Mucosa of rectum (tissue), 2 donors: Measurements from ENCODE around the gene PRKCA.

ENCODE experiments used
- H3K27ac ChIP-seq, 2 donors: one replicate each; pipeline ENCODE4 v1.7.0; 2013; ENCODE audit warnings: inconsistent platforms in 2 of 2, low read depth in 2 of 2, low read length in 2 of 2
- H3K27me3 ChIP-seq, 2 donors: one replicate each; pipeline ENCODE4 v1.7.0; 2013; ENCODE audit warnings: low read length in 2 of 2; ENCODE audit not compliant: control insufficient read depth in 2 of 2, insufficient read depth in 2 of 2
- H3K36me3 ChIP-seq, 2 donors: one replicate each; pipeline ENCODE4 v1.7.0; 2013; ENCODE audit warnings: low read length in 2 of 2; ENCODE audit not compliant: control insufficient read depth in 2 of 2, insufficient read depth in 2 of 2
- H3K4me1 ChIP-seq, 2 donors: one replicate each; pipeline ENCODE4 v1.7.0; 2013; ENCODE audit warnings: low read length in 2 of 2, mild to moderate bottlenecking in 1 of 2; ENCODE audit not compliant: control insufficient read depth in 2 of 2, insufficient read depth in 2 of 2
- H3K4me3 ChIP-seq, 2 donors: one replicate each; pipeline ENCODE4 v1.7.0; 2013; ENCODE audit warnings: low read length in 2 of 2
- H3K9ac ChIP-seq, 2 donors: one replicate each; pipeline ENCODE4 v1.7.0; 2013; ENCODE audit warnings: low read length in 2 of 2, low read depth in 1 of 2, mild to moderate bottlenecking in 1 of 2
- H3K9me3 ChIP-seq, 2 donors: one replicate each; pipeline ENCODE4 v1.7.0; 2013; ENCODE audit warnings: low read length in 2 of 2; ENCODE audit not compliant: control insufficient read depth in 2 of 2
- donor health status: healthy.
- donor health status: Normal muscosa, but diverticular disease.

Gene PRKCA

DNA sequence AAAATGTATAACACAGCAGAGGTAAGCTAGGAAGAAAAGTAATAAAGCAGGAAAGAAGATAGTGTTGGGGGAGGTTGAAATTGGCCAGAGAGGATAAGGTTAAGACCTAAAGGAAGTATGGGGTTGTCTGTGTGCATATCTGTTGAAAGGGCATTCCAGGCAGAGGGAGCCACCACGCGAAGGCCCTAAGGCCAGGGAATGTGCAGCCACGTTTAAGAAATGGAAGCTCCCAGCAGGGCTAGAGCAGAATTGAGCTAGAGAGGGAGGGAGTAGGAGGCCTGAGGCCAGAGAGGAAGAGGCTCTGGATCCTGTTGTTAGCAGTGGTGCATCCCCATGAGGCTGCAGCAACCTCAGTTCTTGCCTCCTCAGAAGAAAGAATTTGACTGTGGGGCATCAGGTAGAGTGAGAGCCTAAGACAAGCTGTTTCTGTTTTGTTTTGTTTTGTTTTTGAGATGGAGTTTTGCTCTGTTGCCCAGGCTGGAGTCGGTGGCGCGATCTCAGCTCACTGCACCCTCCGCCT lies 473.5 kb downstream of the PRKCA start:
- Histone ChIP-seq H3K9me3 (no peaks in the 10 kb centered on the region), H3K27me3 (no peaks in the 10 kb centered on the region), H3K27ac (no peak overlapping the region), H3K4me1 (no peaks in the 10 kb centered on the region), H3K36me3 (peaks cover 11 to 17% of the 10 kb centered on the region in 2 donors), H3K9ac (no peak overlapping the region), H3K4me3 (no peak overlapping the region)

DNA sequence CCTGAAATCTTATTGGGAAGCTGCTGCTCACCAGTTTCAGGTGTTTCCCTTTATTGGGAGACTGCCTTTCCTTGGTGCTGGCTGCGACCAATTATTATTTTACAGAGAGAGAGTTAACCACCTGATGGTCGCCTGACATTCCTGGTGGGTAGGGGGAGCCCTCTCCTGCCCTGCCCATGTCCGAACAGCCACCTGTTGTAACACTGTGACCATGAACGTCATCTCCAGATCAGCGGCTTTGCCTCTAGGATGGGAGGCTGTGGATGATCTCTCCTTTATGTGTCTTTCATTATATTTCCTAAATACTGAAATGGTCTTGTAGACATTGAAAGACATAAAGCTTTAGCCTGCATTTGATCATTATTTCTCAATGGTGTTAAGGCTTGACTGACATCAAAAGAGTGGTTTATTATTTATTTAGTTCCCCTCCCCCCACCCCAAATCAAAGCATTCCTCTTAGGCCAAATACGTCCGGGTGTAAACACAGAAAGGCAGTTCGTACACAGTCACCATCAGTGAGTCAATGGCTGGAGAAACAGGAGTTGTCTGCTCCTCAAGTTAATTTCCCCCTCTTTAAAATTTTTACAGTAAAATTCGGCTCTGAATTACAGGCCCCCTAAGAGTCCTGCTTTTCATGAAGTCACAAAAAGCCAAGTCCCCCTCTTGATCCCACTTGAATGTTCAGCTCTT lies 474.7 kb downstream of the PRKCA start:
- Histone ChIP-seq H3K36me3 (peaks cover 11 to 17% of the 10 kb centered on the region in 2 donors), H3K4me3 (no peak overlapping the region), H3K4me1 (no peaks in the 10 kb centered on the region), H3K9ac (no peak overlapping the region), H3K9me3 (no peaks in the 10 kb centered on the region), H3K27ac (no peak overlapping the region), H3K27me3 (no peaks in the 10 kb centered on the region)

DNA sequence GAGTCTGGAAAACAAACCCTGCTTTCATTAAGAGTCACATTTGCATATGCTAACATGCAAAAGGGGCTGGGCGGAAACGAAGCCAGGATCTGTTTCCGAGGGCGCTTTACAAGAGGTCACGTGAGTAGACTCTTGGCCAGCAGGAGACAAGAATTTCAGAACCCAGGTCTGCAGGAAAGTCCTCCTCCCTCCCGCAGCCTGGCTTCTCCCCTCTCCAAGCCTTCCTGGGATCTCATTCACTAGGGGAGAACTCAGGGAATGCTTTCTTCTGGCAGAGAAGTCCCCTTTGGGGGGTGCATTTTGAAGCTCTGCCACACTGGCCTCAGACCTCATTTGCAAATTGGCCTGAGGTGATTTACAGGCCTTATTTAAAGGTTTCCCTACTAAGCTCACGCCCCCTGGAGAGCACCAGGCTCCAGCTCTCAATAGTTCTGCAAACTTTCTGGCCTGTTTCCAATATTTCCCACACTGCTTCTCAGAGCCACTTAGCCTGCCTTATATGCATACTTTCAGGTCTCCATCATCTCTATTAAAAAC lies 475.3 kb downstream of the PRKCA start:
- Histone ChIP-seq H3K36me3 (peaks cover 11 to 17% of the 10 kb centered on the region in 2 donors), H3K4me1 (no peaks in the 10 kb centered on the region), H3K4me3 (no peak overlapping the region), H3K9ac (no peak overlapping the region), H3K27me3 (no peaks in the 10 kb centered on the region), H3K27ac (no peak overlapping the region), H3K9me3 (no peaks in the 10 kb centered on the region)

DNA sequence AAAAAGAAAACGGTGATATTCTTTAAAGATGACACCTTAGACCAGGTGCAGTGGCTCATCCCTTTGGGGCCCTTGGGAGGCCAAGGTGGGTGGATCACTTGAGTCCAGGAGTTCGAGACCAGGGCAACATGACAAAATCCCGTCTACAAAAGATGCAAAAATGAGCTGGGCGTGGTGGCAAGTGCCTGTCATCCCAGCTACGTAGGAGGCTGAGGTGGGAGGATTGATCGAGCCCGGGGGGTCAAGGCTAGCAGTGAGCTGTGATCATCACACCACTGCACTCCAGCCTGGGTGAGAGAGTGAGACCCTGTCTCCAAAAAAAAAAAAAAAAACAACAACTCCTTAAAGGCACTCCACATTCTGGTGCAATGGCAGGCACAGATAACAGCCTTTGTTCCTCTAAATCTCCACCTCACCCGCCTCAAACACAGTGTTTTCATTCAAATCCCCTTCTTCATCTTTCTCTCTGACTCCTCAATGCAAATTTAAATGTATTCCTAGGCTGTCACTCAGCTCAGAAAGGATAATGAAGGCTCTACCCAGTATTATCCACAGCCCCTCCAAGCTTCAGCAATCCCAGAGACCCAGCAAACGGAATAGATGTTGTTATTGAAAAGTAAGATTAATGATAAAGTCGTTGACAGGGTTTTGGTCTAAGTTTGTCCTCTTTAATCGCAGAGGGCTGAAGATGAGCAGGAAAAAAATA lies 476.3 kb downstream of the PRKCA start:
- Histone ChIP-seq H3K4me1 (no peaks in the 10 kb centered on the region), H3K9ac (no peak overlapping the region), H3K9me3 (no peaks in the 10 kb centered on the region), H3K27me3 (no peaks in the 10 kb centered on the region), H3K27ac (no peak overlapping the region), H3K4me3 (no peak overlapping the region), H3K36me3 (peaks cover 9 to 15% of the 10 kb centered on the region in 2 donors)

DNA sequence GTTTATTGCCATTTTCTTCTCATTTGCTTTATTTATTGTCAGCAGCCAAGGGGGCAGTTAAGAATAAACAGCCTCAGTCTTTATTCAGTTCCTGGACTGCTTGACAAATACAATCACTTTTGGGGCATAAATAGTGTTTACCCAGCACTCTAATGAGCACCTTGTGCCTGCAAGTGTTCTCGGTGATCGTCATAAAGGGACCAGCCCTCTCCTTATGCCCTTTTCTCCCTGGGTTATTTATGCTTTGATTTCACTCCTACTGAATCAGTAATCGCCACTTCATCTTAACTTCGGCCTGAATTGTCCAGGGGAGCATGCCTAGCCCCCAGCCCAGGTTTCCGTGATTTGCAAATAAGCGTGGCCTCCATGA lies 476.8 kb downstream of the PRKCA start:
- no peak overlapping the region for H3K4me3 ChIP-seq
- H3K9me3 ChIP-seq = no peaks in the 10 kb centered on the region
- no peaks in the 10 kb centered on the region for H3K27me3 ChIP-seq
- no peak overlapping the region for H3K27ac ChIP-seq
- no peak overlapping the region for H3K9ac ChIP-seq
- peaks cover 5 to 9% of the 10 kb centered on the region in 2 donors for H3K36me3 ChIP-seq
- H3K4me1 ChIP-seq = no peaks in the 10 kb centered on the region

DNA sequence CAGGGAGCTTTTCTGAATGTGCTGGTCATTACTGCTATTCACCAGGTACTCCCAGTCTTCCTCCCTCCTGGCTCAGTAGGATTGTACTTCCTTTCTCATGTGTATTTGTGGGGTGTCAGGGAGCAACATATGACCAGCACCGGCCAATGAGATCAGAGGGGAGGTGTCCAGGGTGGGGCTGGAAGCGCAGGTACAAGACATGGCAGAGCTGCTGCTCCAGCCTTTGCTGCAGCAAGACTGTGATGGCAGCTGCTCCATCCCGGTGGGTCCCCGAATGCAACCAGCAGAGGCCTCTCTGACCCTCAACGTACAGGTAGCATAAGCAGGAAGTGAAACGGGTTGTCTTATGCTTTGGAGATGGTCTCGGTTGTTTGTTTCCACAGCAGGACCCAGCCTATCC lies 478.7 kb downstream of the PRKCA start:
- Histone ChIP-seq H3K4me1 (no peaks in the 10 kb centered on the region), H3K9me3 (no peaks in the 10 kb centered on the region), H3K27me3 (no peaks in the 10 kb centered on the region), H3K27ac (no peak overlapping the region), H3K36me3 (peaks cover 0 to 5% of the 10 kb centered on the region in 2 donors), H3K4me3 (no peak overlapping the region), H3K9ac (no peak overlapping the region)

DNA sequence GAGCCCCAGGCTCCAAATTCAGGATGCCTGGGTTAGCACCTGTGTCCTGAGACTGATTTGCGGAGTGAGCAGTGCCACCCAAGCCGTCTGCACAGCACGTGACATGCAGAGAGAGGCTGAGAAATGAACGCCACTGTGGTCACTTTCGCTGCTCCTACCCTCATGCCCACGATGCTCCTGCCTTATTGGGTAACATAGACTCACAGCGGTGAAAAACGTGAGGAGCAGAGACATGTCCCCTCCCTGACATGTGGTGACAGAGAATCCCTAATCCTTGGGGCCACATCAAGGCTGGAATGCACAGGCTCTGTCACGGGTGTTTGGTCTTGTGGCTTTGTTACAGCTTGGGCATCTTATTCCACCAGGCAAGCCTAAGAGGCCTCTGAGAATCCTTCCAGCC lies 480.4 kb downstream of the PRKCA start:
- no peaks in the 10 kb centered on the region for H3K27me3 ChIP-seq
- H3K4me3 ChIP-seq = no peak overlapping the region
- no peaks in the 10 kb centered on the region for H3K4me1 ChIP-seq
- no peaks in the 10 kb centered on the region for H3K9me3 ChIP-seq
- H3K27ac ChIP-seq = no peak overlapping the region
- peaks cover 10 to 14% of the 10 kb centered on the region in 2 donors for H3K36me3 ChIP-seq
- H3K9ac ChIP-seq = no peak overlapping the region

DNA sequence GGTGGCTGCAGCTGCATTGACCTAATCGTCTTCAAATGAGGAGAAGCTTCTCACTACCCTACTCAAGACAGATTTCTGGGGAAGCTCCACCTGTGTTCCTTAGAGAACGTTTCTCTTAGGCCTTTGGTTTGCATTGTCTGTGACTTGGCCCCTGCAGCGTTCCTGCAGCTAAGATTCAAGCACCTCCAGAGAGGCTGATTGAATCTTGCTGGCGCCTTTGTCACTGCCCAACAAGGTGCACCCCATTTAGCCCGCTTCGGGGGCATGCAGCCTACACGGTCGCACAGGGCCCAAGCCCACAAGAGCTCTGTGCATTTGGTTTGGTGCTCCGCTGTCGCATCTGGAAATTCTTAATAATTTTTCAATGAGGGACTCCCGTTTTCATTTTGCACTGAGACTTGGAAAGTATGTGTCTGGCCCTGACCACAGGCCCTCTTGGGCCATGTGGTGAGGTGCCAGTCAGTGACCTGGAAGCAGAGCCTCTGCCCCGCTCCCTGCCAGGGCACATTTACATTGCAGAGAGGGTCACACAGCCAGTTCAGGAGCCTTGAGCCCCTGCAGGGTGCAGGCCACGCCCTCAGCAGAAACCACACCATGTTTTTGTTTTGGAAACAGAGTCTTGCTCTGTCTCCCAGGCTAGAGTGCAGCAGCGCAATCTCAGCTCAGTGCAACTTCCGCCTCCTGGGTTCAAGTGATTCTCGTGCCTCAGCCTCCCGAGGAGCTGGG lies 481.4 kb downstream of the PRKCA start:
- Histone ChIP-seq H3K9me3 (no peaks in the 10 kb centered on the region), H3K4me3 (no peak overlapping the region), H3K27me3 (no peaks in the 10 kb centered on the region), H3K36me3 (peaks cover 17 to 21% of the 10 kb centered on the region in 2 donors), H3K4me1 (no peaks in the 10 kb centered on the region), H3K9ac (no peak overlapping the region), H3K27ac (no peak overlapping the region)

DNA sequence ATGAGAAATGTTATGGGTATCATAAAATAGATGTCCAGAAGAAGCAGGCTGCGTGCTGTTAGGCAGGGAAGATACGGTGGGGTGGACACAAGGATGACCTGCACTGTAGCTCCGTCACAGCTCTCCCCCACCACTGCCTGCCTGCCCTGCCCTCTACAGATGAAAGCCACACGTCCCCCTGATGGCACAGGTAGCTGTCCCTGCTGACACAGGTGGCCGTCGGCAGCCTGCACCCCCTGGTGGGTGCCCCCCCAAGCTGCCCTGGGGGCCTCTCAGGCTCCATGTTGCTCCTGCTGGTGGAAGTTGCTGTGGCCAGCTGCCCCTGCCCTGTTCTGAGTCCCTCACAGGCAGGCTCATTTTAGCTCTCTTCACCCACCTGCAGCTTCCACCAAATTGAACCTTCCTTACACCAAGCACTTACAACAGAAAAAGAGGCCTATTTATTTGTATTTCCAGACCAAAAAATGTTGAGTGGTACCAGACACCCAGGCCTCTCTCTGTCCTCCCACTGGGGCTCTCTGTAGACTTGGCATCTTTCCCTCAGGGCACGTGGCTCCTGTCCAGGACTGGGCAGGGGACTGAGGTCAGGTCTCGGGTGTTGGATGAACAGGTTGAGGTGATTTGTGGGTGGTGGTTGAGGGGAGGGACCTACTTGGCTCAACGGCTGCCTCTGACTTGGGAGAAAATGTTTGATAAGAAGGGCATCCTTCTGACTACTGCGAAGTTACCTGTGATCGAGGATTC lies 482.4 kb downstream of the PRKCA start:
- Histone ChIP-seq H3K27ac (no peak overlapping the region), H3K36me3 (peaks cover 18 to 25% of the 10 kb centered on the region in 2 donors), H3K9ac (no peak overlapping the region), H3K4me3 (no peak overlapping the region), H3K27me3 (no peaks in the 10 kb centered on the region), H3K9me3 (no peaks in the 10 kb centered on the region), H3K4me1 (no peaks in the 10 kb centered on the region)
